Prostate gland (tissue), 2 donors: Measurements from ENCODE around the gene LARGE1. TPM values are rescaled to one million over a fixed set of nuclear protein-coding genes. Genes with fewer than 3 reads are reported as not detected.

Experiments used
- DNase-seq: peaks from one replicate; pipeline ENCODE4 v3.0.0-alpha.2; 2019; ENCODE audit warnings: low spot score
- H3K27ac ChIP-seq, 2 donors: fragments of 200-600 bp; sonication (generic); 2 replicates each; pipeline ENCODE4 v1.5.1; 2017 to 2019
- H3K27me3 ChIP-seq: fragments of 200-600 bp; sonication (generic); replicated peaks from 2 replicates; pipeline ENCODE4 v1.5.1; 2019; ENCODE audit not compliant: insufficient read depth
- H3K36me3 ChIP-seq, 2 donors: fragments of 200-600 bp; sonication (generic); 1 replicate in 1 of 2; 2 replicates in 1 of 2; pipeline versions ENCODE4 v1.5.1 to v1.8.1; 2017 to 2019
- H3K4me1 ChIP-seq: fragments of 200-600 bp; sonication (generic); replicated peaks from 2 replicates; pipeline ENCODE4 v1.5.1; 2019
- H3K4me3 ChIP-seq, 2 donors: fragments of 200-600 bp; sonication (generic); 2 replicates each; pipeline ENCODE4 v1.5.1; 2017 to 2019
- H3K9me3 ChIP-seq: fragments of 200-600 bp; sonication (generic); 2 replicates; pipeline ENCODE4 v1.5.1; 2017
- POLR2A ChIP-seq: fragments of 450-650 bp; IDR thresholded peaks from one replicate; pipeline ENCODE4 v1.6.1; 2016; ENCODE audit warnings: antibody characterized with exemption, mild to moderate bottlenecking
- POLR2AphosphoS5 ChIP-seq: sonication (generic); formaldehyde crosslinking; IDR thresholded peaks from one replicate; pipeline ENCODE4 v1.6.1; 2017; ENCODE audit warnings: antibody characterized with exemption
- WGBS: methylation state at CpG from one replicate; pipeline ENCODE4 v1.1.5; 2018; 5-methylcytosine and 5-hydroxymethylcytosine counted together
- intact Hi-C: fragments of 100-400 bp; cut with DNase I; formaldehyde crosslinking; loops from one replicate; pipeline ENCODE4 v1.14.2; 2022
- total RNA-seq, 2 donors: library from RNA; depleted of rRNA; stranded (reverse); fragments of >200 nt; gene quantifications; one replicate each; pipeline ENCODE4 v1.1.0, GENCODE V29; 2016
- TF ChIP-seq, protein P1 (sequence below), 4 experiments: fragments of 200-600 bp in 2 of 4; fragments of 450-650 bp in 2 of 4; sonication (generic) in 2 of 4; IDR thresholded peaks; 1 replicate in 3 of 4; 2 replicates in 1 of 4; pipeline ENCODE4 v1.5.1; 2016 to 2019; ENCODE audit warnings: antibody characterized with exemption in 4 of 4, mild to moderate bottlenecking in 2 of 4, moderate library complexity in 2 of 4

The LARGE1 gene
- total RNA-seq, 2 donors from 2014 or later = 18.6 to 37.4 TPM

DNA sequence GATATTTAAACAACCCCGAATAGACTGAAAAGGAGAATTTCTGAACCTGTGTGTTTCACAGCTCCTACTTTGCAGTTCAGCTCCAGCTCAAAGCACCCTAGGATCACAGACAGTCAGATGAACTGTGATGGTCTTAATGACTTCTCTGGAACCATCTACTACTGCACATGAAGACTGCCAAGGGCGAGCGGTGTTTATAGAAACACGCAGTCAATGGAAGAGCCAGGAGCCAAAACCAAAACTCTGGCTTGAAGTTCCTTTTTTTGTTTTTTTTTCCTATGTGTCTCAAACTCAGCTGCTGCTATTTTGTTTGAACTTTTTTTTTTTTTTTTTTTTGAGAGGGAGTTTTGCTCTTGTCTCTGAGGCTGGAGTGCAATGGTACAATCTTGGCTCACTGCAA is 479.5 kb downstream of the LARGE1 start:
- no peaks in the 10 kb centered on the region for H3K27me3 ChIP-seq
- no peak for TF ChIP-seq POLR2A
- peak; percentile 4 for TF ChIP-seq POLR2AphosphoS5
- no peaks in the 10 kb centered on the region for H3K9me3 ChIP-seq
- DNase-seq = peak; percentile 5
- H3K36me3 ChIP-seq = no peaks in the 10 kb centered on the region
- no peaks in the 10 kb centered on the region for H3K4me1 ChIP-seq
- no peak overlapping the region for H3K27ac ChIP-seq
- no peak overlapping the region for H3K4me3 ChIP-seq
- 7% methylated on average over 4 of the region's 4 CpGs for WGBS
- intact Hi-C loops = no loop called here

DNA sequence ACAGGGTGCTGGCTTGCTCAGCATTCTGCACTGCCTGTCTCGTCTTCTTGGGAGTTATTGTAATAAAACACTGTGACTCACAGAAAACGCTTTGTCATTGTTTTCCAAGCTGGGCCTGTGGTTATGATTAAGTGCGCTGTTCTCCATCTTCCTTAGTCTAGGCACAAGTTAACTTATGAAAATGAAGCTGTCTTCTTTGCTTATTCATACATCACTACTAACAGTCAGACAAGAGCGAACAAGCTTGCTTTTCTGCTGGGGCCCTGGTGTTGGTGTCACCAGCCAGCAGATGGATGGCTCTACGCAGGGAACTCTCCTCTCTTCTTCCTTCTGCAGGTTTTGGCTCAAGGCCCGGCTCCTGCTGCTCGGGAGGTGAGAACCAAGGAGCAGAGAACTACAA is 482.0 kb downstream of the LARGE1 start:
- Histone ChIP-seq H3K27ac (no peak overlapping the region), H3K4me3 (no peak overlapping the region), H3K36me3 (no peaks in the 10 kb centered on the region), H3K4me1 (no peaks in the 10 kb centered on the region), H3K27me3 (no peaks in the 10 kb centered on the region), H3K9me3 (no peaks in the 10 kb centered on the region)
- DNase-seq = peak; percentile 56
- intact Hi-C loops = no loop called here
- WGBS = 29% methylated on average over 7 of the region's 7 CpGs
- TF ChIP-seq POLR2A (no peak), POLR2AphosphoS5 (peak; percentile 50)

DNA sequence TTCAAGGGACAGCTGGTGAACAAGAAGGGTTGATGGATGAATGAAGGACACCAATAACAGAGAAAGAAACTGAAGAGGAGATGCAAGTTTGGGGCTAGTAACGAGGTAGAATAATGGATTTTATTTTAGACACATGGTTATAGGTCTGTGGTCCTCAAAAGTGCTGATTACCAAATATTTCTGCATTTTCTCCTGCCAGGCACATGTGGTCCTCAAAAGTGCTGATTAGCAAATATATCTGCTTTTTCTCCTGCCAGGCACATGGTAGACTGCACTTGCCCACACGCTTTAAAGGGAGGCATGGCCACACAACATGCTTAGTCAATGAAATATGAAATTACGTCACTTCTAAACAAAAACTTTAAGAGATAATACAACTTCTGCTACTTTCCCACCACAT is 489.0 kb downstream of the LARGE1 start:
- H3K9me3 ChIP-seq = no peaks in the 10 kb centered on the region
- 97% methylated on average over 3 of the region's 3 CpGs for WGBS
- intact Hi-C loops = no loop called here
- no peak overlapping the region for H3K27ac ChIP-seq
- H3K27me3 ChIP-seq = no peaks in the 10 kb centered on the region
- H3K4me1 ChIP-seq = no peaks in the 10 kb centered on the region
- DNase-seq = no peak
- TF ChIP-seq, protein P1, sequence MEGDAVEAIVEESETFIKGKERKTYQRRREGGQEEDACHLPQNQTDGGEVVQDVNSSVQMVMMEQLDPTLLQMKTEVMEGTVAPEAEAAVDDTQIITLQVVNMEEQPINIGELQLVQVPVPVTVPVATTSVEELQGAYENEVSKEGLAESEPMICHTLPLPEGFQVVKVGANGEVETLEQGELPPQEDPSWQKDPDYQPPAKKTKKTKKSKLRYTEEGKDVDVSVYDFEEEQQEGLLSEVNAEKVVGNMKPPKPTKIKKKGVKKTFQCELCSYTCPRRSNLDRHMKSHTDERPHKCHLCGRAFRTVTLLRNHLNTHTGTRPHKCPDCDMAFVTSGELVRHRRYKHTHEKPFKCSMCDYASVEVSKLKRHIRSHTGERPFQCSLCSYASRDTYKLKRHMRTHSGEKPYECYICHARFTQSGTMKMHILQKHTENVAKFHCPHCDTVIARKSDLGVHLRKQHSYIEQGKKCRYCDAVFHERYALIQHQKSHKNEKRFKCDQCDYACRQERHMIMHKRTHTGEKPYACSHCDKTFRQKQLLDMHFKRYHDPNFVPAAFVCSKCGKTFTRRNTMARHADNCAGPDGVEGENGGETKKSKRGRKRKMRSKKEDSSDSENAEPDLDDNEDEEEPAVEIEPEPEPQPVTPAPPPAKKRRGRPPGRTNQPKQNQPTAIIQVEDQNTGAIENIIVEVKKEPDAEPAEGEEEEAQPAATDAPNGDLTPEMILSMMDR (IDR thresholded peaks at IDR 0.05) = no peak
- TF ChIP-seq POLR2AphosphoS5 (no peak), POLR2A (no peak)
- H3K36me3 ChIP-seq = no peaks in the 10 kb centered on the region
- H3K4me3 ChIP-seq = no peak overlapping the region

DNA sequence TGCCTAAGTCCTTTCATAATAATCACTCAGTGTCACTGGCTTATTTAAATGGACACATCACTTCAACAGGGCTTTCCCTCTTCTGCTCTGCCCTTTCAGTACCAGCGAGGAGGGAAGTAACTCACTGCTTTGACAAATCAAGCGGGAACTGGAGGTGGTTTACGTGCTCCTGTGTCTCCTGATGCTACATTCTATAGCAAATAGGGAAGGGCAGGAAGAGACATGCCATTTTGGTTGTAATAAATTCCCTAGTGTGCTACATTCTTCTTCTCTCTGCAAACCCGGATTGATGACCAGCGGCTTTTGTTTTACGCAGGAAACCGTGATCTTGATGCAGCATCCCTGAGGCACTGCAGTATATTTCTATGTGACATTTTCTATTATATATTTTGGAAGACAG is 491.0 kb downstream of the LARGE1 start:
- no peak for DNase-seq
- H3K27me3 ChIP-seq = no peaks in the 10 kb centered on the region
- H3K4me1 ChIP-seq = no peaks in the 10 kb centered on the region
- no peaks in the 10 kb centered on the region for H3K36me3 ChIP-seq
- H3K27ac ChIP-seq = no peak overlapping the region
- 80% methylated on average over 7 of the region's 7 CpGs for WGBS
- no peak overlapping the region for H3K4me3 ChIP-seq
- H3K9me3 ChIP-seq = no peaks in the 10 kb centered on the region
- intact Hi-C loops = no loop called here
- TF ChIP-seq, protein P1 (IDR thresholded peaks at IDR 0.05) = no peak
- no peak for TF ChIP-seq POLR2A
- TF ChIP-seq POLR2AphosphoS5 = no peak

DNA sequence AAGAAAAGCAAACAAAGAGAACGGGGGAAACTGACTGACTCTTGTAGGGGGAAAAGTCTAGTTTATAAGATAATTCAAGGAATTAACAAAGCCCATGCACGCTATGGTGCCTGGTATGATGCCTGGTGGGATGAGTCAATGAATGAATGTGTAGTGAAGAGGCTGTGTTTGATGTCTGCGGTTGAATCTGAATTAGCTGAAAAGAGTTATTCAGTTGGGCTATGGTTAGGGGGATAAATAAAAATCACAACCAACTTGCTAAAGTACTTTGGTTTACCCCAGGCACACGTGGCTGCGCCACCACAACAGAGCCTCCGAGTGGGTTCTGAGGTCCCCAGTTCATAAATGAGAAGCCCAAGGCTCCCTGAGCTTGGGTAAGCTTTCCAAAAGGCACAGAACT is 492.8 kb downstream of the LARGE1 start:
- H3K4me1 ChIP-seq = no peaks in the 10 kb centered on the region
- WGBS = 92% methylated on average over 6 of the region's 6 CpGs

DNA sequence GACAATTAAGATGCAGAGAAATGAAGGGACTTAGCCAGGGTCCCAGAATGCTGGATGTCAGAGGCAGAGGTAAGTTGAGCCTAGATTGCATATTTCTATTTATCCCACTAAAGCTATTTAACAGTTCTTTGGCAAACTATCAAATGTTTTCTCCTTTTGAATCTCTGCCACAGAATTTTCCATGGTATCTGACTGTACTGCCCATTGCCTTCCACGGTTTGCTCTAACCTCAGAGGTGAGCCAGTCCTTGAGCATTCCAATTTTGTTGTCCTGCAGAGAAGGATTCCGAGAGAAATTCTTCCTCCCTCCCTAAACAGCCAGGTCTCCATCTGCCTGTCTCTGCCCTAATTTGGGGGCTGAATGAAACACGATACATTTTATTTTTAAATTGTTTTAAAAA is 493.8 kb downstream of the LARGE1 start:
- Histone ChIP-seq H3K27ac (no peak overlapping the region), H3K4me3 (no peak overlapping the region), H3K4me1 (no peaks in the 10 kb centered on the region), H3K27me3 (no peaks in the 10 kb centered on the region), H3K9me3 (no peaks in the 10 kb centered on the region), H3K36me3 (no peaks in the 10 kb centered on the region)
- DNase-seq = no peak
- TF ChIP-seq POLR2A = no peak
- no peak for TF ChIP-seq POLR2AphosphoS5
- TF ChIP-seq, protein P1 (IDR thresholded peaks at IDR 0.05) = no peak
- WGBS = 44% methylated on average over 3 of the region's 3 CpGs
- intact Hi-C loops = no loop called here

More for the DNA sequence above, 492.8 kb downstream of the LARGE1 start:
- Histone ChIP-seq H3K36me3 (no peaks in the 10 kb centered on the region), H3K4me3 (no peak overlapping the region), H3K27ac (no peak overlapping the region), H3K9me3 (no peaks in the 10 kb centered on the region), H3K27me3 (no peaks in the 10 kb centered on the region)
- DNase-seq = no peak
- intact Hi-C loops = no loop called here
- TF ChIP-seq, protein P1 (IDR thresholded peaks at IDR 0.05) = no peak
- TF ChIP-seq POLR2AphosphoS5 (no peak), POLR2A (no peak)
